ENCODE data around the gene AGAP1.

AGAP1 gene

DNA sequence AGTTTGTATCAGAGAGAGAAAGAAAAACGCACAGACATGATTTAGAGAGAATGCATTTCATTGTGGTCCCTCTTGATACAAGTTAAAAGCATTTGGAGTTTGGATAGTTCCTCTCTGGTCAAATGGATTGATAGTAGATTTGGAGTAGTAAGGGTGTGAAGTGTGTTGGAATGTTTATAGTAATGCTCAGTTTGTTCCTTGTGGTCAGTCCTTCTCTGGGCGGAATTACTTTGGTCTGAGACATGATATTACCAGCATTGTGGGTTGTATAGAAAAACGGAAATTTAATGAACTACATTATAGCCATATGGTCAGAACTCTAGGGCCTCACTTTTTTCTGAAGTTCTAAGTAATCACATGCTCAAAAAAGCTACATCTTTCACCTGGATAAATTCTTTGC, 178.9 kb downstream of the AGAP1 start:
- TF ChIP-seq, protein P1, sequence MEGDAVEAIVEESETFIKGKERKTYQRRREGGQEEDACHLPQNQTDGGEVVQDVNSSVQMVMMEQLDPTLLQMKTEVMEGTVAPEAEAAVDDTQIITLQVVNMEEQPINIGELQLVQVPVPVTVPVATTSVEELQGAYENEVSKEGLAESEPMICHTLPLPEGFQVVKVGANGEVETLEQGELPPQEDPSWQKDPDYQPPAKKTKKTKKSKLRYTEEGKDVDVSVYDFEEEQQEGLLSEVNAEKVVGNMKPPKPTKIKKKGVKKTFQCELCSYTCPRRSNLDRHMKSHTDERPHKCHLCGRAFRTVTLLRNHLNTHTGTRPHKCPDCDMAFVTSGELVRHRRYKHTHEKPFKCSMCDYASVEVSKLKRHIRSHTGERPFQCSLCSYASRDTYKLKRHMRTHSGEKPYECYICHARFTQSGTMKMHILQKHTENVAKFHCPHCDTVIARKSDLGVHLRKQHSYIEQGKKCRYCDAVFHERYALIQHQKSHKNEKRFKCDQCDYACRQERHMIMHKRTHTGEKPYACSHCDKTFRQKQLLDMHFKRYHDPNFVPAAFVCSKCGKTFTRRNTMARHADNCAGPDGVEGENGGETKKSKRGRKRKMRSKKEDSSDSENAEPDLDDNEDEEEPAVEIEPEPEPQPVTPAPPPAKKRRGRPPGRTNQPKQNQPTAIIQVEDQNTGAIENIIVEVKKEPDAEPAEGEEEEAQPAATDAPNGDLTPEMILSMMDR (conservative IDR thresholded peaks at IDR 0.05; ENCODE audit: low read depth, low read length), result no peak
- H3K4me3 ChIP-seq (ENCODE audit: low read depth, low read length), result no peak overlapping the region
- DNase-seq (ENCODE audit: low read depth), result no peak

DNA sequence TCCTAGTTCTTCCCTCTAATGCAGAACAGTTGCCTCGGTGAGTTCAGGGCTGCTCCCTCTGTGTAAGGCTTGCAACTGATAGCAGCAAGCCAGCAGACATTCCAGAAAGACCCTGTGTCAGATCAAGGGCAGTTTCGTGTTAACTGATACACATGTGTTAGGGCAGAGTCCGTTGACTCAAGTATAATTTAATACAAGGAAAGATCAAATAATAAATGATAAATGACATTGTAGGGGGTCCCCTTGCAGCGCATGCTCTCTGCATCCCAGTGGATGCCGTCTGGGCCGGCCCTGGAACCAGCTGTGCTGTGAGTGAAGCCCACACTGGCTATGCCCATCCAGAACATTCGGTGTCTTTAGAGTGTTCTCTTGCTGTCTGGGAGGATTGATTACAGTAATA, 180.3 kb downstream of the AGAP1 start:
- no peak overlapping the region for H3K4me3 ChIP-seq (ENCODE audit: low read depth, low read length)
- TF ChIP-seq, protein P1 (conservative IDR thresholded peaks at IDR 0.05; ENCODE audit: low read depth, low read length), result no peak
- no peak for DNase-seq (ENCODE audit: low read depth)

DNA sequence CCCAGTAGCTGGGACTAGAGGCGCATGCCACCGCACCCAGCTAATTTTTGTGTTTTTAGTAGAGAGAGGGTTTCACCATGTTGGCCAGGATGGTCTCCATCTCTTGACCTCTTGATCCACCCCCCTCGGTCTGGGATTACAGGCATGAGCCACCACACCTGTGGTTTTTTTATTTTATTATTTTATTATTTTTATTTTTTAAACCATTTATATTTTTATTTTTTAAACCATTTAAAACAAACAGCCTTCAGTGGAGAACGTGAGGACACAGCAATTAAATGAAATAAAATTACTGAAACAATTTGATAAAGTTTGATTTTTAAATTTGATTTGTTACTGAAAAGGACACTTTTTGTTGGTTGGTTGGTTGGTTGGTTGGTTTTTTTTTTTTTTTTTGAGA, 181.0 kb downstream of the AGAP1 start:
- H3K4me3 ChIP-seq (ENCODE audit: low read depth, low read length), result no peak overlapping the region
- no peak for DNase-seq (ENCODE audit: low read depth)
- TF ChIP-seq, protein P1 (conservative IDR thresholded peaks at IDR 0.05; ENCODE audit: low read depth, low read length), result no peak

DNA sequence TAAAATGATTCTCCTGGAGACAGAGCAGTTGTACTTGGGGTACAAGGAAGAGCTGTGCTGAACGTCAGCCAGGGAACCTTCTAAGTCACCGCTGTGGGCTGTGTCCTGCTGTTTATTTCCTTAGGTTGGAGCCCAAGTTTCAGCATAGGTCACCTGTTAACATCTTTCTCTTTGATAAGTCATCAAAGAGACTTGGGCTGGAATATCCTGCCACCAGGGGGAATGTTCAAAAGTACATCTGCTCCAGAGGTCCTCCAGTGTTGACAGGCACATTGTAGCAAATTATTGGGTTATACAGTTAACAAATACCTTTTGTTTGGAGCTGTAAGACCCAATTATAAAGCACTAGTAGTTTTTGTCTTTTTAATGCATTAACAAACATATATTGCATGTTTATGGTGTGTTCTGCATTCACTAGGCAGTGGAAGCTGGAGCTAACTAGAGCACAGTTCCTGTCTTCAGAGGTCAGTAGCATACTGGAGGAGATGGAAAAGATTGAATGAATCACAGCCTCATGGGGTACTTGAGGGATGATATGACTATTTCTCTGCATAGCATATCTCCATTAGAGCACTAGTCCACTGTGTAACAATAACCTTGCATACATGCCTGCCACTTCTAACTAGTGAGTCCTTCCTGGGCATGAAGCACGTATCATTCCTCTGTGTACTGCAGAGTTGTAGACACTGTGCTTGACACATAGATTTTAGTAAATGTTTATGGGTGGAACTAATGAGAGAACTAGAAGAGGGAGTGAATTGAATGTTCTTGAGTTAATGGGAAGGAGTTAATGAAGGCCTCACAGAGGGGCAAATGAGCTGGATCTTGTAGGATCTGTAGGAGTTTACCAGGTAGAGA, 182.1 kb downstream of the AGAP1 start:
- H3K4me3 ChIP-seq (ENCODE audit: low read depth, low read length), result no peak overlapping the region
- DNase-seq (ENCODE audit: low read depth), result peak; percentile 69
- TF ChIP-seq, protein P1 (conservative IDR thresholded peaks at IDR 0.05; ENCODE audit: low read depth, low read length), result peak; percentile 36

DNA sequence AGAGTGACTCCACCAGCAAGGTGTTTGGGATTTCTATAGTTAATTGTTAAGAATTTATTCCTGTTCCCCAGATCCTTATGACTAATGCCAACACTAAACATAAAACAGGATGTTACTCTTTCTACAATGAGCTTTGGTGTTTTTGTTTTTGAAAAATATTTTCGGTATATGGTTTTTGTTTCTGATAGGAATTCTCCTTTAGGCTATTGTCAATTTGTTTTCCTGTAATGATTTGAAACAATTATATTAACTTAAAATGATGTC, 182.6 kb downstream of the AGAP1 start:
- DNase-seq (ENCODE audit: low read depth), result no peak
- TF ChIP-seq, protein P1 (conservative IDR thresholded peaks at IDR 0.05; ENCODE audit: low read depth, low read length), result no peak
- no peak overlapping the region for H3K4me3 ChIP-seq (ENCODE audit: low read depth, low read length)

DNA sequence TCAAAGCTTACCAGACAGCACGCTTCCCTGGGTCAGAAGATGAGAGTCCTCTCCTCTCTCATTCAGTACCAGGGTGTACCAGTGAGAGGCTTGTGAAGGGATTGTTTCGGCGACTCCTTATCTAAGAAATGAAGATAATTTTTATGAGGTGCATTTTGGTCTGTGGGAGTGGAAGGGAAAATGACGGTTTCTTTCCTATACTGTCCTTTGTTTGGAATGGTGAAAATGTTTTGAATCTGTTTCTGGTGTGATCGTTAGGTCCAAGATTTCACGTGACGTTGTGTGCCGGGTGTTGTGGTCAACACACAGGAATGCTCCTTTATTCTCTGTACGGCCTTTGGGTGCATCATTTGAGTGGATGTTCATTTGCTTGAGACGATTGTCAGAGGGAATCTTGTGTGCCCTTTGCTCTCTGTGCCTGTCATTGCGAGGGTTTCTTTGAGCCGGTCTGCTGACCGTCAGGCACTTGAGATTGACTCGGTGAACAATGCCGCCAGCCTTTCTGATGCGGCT, 183.5 kb downstream of the AGAP1 start:
- H3K4me3 ChIP-seq (ENCODE audit: low read depth, low read length), result no peak overlapping the region
- no peak for DNase-seq (ENCODE audit: low read depth)
- TF ChIP-seq, protein P1 (conservative IDR thresholded peaks at IDR 0.05; ENCODE audit: low read depth, low read length), result no peak

DNA sequence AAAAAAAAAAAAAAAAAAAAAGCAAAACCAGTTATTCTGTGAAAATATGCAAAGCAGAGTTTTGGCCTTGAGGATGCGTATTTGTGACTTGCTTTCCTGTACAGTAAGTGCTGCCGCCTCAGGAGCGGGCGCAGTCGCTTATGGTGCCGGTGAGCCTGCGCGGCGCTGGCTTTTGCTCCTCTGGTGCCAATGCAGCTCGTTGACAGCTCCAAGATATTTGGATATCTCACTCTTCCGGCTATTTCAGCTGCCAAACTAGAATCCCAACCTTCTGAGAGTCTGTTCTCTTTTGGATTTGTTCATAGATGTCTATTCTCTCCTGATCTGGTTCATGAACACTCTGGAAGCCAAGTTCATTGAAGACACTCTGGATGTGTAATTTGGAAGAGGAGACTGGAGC, 184.1 kb downstream of the AGAP1 start:
- TF ChIP-seq, protein P1 (conservative IDR thresholded peaks at IDR 0.05; ENCODE audit: low read depth, low read length), result no peak
- DNase-seq (ENCODE audit: low read depth), result no peak
- no peak overlapping the region for H3K4me3 ChIP-seq (ENCODE audit: low read depth, low read length)
